Measurements from ENCODE around the gene MRPL16.
A peak's percentile ranks its signal among the peaks of the same experiment; 100 is the strongest.

MRPL16 gene

DNA sequence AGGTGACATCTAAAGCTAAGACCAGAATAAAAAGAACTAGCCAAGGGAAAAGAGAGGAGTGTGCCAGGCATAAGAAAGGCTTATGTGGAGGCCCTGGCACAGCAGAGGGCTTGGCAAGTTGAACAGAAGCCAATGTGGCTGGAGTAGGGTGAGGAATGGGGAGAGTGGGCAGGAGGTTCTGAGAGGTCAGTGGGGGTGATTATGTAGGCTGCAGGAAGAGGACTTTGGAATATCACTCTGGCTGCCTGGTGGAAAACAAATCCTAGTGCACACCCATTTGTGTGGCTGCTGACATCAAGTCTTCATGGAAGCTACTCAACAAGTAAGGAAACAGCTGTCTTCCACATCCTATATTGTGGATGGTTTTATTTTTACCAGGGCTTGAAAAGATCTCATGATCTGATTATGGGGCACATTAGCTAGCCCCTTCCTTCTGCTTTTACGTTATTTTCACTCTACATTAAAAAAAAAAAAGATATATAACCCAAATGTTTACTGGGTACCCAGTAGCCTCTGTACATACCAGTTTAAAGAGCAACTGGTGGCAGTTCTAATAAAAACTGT is 3.4 kb downstream of the MRPL16 start:
- no peaks in the 10 kb centered on the region for H3F3A ChIP-seq (ENCODE audit: insufficient read depth, low read length)
- H3K9me2 ChIP-seq (ENCODE audit: low read depth, low read length) = no peaks in the 10 kb centered on the region
- H3K79me2 ChIP-seq (ENCODE audit: insufficient read depth, low read length) = peaks cover 9% of the 10 kb centered on the region
- no peaks in the 10 kb centered on the region for H4K20me1 ChIP-seq (ENCODE audit: insufficient read depth, low read length)
- no peak overlapping the region for H3K4me3 ChIP-seq (ENCODE audit: low read depth, low read length, poor library complexity, severe bottlenecking)
- H3K9me3 ChIP-seq (ENCODE audit: low read length) = no peaks in the 10 kb centered on the region
- H3K36me3 ChIP-seq (ENCODE audit: insufficient read depth, low read length) = peaks cover 45% of the 10 kb centered on the region
- no peak overlapping the region for H2AFZ ChIP-seq (ENCODE audit: low read length)
- no peak overlapping the region for H3K27ac ChIP-seq (ENCODE audit: low read depth, low read length, poor library complexity, severe bottlenecking)
- H3K9ac ChIP-seq (ENCODE audit: low read length) = no peak overlapping the region
- no peaks in the 10 kb centered on the region for H3K27me3 ChIP-seq (ENCODE audit: insufficient read depth, low read length)
- H3K4me1 ChIP-seq (ENCODE audit: insufficient read depth, low read length, severe bottlenecking) = peaks cover 24% of the 10 kb centered on the region
- H3K4me2 ChIP-seq (ENCODE audit: low read length) = no peak overlapping the region
- TF ChIP-seq EZH2 (IDR thresholded peaks at IDR 0.05; ENCODE audit: borderline replicate concordance, low read length) = no peak
- TF ChIP-seq, protein P1, sequence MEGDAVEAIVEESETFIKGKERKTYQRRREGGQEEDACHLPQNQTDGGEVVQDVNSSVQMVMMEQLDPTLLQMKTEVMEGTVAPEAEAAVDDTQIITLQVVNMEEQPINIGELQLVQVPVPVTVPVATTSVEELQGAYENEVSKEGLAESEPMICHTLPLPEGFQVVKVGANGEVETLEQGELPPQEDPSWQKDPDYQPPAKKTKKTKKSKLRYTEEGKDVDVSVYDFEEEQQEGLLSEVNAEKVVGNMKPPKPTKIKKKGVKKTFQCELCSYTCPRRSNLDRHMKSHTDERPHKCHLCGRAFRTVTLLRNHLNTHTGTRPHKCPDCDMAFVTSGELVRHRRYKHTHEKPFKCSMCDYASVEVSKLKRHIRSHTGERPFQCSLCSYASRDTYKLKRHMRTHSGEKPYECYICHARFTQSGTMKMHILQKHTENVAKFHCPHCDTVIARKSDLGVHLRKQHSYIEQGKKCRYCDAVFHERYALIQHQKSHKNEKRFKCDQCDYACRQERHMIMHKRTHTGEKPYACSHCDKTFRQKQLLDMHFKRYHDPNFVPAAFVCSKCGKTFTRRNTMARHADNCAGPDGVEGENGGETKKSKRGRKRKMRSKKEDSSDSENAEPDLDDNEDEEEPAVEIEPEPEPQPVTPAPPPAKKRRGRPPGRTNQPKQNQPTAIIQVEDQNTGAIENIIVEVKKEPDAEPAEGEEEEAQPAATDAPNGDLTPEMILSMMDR (IDR thresholded peaks at IDR 0.05; ENCODE audit: low read length) = no peak

- H4K20me1 ChIP-seq (ENCODE audit: insufficient read depth, low read length) = no peaks in the 10 kb centered on the region
- TF ChIP-seq, protein P1 (IDR thresholded peaks at IDR 0.05; ENCODE audit: low read length) = no peak
- no peak for TF ChIP-seq EZH2 (IDR thresholded peaks at IDR 0.05; ENCODE audit: borderline replicate concordance, low read length)
- no peak overlapping the region for H3K9ac ChIP-seq (ENCODE audit: low read length)
- no peaks in the 10 kb centered on the region for H3K79me2 ChIP-seq (ENCODE audit: insufficient read depth, low read length)
- peaks cover 43% of the 10 kb centered on the region for H3K36me3 ChIP-seq (ENCODE audit: insufficient read depth, low read length)
- no peak overlapping the region for H2AFZ ChIP-seq (ENCODE audit: low read length)
- no peak overlapping the region for H3K4me2 ChIP-seq (ENCODE audit: low read length)
- H3K4me1 ChIP-seq (ENCODE audit: insufficient read depth, low read length, severe bottlenecking) = peaks cover 7% of the 10 kb centered on the region
- no peak overlapping the region for H3K4me3 ChIP-seq (ENCODE audit: low read depth, low read length, poor library complexity, severe bottlenecking)
- no peak overlapping the region for H3K27ac ChIP-seq (ENCODE audit: low read depth, low read length, poor library complexity, severe bottlenecking)
- H3K9me2 ChIP-seq (ENCODE audit: low read depth, low read length) = no peaks in the 10 kb centered on the region
- no peaks in the 10 kb centered on the region for H3K9me3 ChIP-seq (ENCODE audit: low read length)
- no peaks in the 10 kb centered on the region for H3F3A ChIP-seq (ENCODE audit: insufficient read depth, low read length)
- H3K27me3 ChIP-seq (ENCODE audit: insufficient read depth, low read length) = no peaks in the 10 kb centered on the region
Measured at GRCh38 chr11:59804061-59804460, 6.5 kb downstream of the MRPL16 start.

DNA sequence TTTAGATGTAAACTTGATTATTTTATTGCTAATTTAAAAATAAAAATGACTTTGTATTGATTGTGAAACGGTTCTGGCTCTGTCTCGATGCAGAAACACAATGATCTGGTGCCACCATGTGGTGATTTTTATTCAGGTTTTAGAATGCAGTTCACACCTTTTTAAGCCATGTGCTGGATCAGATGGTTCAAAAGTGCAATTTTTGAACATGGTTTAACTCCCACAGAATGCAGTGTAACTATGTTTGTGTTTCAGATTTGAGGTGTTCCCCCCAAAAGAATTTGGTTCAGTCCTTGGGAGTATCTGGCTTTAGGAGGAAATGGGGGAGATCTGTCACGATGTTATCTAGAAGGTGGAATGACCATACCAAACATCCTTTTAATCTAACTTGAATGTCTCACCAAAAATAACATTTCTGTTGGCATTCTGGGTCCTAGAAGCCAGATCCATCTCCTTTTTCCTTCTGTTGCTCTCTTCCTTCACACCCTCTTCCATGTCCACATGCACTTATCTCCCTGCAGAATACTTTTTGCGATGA is 7.9 kb downstream of the MRPL16 start:
- TF ChIP-seq EZH2 (IDR thresholded peaks at IDR 0.05; ENCODE audit: borderline replicate concordance, low read length) = no peak
- TF ChIP-seq, protein P1 (IDR thresholded peaks at IDR 0.05; ENCODE audit: low read length) = peak; percentile 72
- Histone ChIP-seq H3K4me2 (ENCODE audit: low read length) (no peak overlapping the region), H3K9ac (ENCODE audit: low read length) (no peak overlapping the region), H4K20me1 (ENCODE audit: insufficient read depth, low read length) (no peaks in the 10 kb centered on the region), H2AFZ (ENCODE audit: low read length) (no peak overlapping the region), H3K36me3 (ENCODE audit: insufficient read depth, low read length) (peaks cover 30% of the 10 kb centered on the region), H3K9me2 (ENCODE audit: low read depth, low read length) (no peaks in the 10 kb centered on the region), H3K27ac (ENCODE audit: low read depth, low read length, poor library complexity, severe bottlenecking) (no peak overlapping the region), H3K4me1 (ENCODE audit: insufficient read depth, low read length, severe bottlenecking) (no peaks in the 10 kb centered on the region), H3K4me3 (ENCODE audit: low read depth, low read length, poor library complexity, severe bottlenecking) (no peak overlapping the region), H3K9me3 (ENCODE audit: low read length) (no peaks in the 10 kb centered on the region), H3F3A (ENCODE audit: insufficient read depth, low read length) (no peaks in the 10 kb centered on the region), H3K79me2 (ENCODE audit: insufficient read depth, low read length) (no peaks in the 10 kb centered on the region), H3K27me3 (ENCODE audit: insufficient read depth, low read length) (no peaks in the 10 kb centered on the region)

Measured in OCI-LY1 (cell line).